ENCODE measurements around the gene ADARB2.

Gene ADARB2

DNA sequence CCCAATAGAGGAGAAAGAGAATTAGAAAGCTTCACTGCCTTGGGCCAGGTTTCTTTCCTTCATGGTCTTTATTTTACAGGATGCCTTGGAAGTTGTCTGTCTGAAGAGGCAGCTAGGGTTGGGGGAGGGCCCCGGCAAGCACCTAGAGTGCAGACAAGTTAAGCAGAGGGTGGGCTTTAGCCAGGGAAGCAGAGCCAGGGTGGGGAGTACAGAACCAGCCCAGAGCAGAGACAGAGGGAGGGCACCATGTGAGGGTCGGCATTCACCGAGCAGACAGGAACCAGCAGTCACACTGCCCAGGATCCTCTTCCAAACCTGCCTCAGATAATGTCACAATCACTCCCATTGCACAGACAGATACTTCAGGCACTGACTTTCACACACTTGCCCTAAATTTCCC is 75.9 kb downstream of the ADARB2 start:
- no peak for DNase-seq

DNA sequence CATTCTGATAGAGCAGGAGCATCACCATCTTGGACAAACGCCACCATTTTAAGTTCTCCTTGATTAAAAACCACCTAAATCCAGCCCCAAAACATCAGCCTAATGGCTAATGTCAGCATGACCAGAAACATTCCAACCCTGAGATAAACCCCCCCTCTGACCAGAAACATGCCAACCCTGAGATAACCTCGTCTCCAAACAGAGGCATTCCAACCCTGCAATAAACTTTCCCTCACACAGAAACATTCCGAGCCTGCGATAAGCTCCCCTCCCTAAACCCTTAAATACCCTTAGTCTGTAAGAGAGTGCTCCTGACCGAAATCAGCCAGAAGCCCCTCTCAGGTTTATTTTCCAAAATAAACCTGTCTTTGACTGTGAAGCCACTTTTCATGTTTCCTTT is 76.5 kb downstream of the ADARB2 start:
- no peak for DNase-seq

DNA sequence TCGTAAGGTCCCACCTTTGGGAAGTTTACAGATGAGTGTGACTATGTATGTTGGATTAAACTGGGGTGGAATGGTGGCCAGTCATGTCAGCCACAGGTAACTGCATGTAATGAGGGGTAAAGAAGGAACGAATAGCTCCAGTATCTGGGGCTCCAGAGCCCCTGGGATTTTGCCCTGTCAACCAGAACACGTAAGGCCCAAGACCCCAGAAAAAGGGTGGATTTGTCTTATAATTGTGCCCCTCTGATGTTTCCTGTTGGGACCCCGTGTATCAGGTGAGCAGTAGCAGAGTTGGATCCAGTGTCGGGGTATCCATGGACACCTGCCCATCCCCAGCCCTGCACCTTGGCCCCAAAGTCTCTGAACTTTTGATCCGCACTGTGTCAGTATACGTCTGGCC is 76.9 kb downstream of the ADARB2 start:
- no peak for DNase-seq

DNA sequence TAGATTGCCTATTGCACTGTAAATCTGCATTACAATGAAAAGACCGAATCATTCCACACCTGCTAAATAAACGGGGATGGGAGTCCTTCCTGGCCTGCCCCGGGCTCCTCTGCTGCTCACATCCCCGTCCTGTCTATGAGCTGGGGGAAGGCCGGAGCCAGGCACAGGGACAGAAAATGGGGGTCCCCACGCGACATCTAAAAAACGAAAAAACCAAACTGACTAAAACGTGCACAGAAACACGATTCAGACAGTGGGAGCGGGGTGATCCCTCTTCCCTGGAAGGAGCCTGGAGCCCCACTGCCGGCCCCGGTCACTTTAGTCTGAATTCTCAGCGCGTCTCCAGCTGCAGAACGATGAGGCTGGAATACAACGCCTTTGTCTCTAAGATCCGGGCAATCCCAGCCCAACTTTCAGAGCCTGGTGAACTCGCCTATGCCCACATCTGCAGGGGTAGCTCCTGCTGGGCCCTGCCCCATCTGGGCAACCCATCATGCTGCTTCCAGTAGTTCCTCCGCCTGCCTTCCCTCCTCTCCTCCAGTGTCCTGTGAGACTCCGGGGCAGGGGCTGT is 78.0 kb downstream of the ADARB2 start:
- no peak for DNase-seq

DNA sequence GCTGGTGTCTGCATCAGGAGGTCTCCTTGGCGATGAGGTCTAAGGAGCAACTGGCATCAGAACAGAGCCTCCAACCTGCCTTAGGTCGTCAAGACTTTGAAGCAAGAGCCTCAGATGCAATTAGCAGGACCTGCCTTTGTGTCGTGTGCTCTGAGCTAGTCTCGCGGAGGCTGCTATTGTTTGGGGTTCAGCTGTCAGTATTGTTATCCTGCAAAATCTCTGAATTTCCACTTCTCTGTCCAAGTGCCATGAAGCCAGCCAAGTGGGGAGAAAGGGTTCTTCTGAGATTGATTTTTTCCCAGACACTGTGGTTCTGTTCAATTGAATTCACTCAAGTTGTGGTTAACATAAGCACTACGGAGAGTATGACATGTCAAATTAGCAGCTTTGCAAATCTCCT is 78.7 kb downstream of the ADARB2 start:
- DNase-seq: no peak

DNA sequence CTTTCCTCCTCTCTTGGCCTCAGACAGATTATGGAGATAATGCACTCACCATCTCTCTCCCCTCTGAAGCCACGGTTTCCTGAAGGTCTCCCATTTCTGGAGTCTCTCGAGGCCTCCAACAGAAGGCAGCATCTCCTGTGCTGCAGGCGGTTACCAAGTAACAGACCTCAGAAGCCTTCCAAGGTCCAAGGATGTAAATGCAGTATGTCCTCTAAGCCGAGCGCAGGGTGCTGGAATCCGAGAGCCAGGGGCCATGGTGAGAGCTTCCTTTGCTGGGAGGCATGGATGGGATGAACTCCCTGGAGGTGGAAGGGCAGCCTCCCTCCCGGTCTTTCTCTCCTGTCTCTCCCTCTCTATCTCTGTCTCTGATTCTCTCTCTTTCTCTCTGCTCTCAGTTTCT is 79.8 kb downstream of the ADARB2 start:
- no peak for DNase-seq

DNA sequence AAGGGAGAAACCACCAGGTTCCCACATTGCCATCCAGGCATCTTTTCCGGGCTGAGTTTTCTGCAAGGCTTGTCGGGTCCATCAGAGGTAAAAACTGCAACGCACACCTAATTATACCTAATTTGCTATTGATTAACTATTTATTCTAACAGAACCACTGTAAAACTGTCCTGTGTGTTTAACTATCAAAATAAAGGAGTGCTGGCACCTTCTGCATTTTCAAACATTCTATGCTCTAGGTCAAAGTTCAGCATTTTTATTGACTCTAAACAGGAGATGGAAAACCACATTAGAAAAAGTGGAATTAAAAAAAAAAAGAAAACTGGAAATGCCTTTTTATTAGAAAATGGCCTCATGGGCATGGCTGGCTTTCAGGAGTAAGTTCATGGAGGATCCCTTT is 82.0 kb downstream of the ADARB2 start:
- no peak for DNase-seq

DNA sequence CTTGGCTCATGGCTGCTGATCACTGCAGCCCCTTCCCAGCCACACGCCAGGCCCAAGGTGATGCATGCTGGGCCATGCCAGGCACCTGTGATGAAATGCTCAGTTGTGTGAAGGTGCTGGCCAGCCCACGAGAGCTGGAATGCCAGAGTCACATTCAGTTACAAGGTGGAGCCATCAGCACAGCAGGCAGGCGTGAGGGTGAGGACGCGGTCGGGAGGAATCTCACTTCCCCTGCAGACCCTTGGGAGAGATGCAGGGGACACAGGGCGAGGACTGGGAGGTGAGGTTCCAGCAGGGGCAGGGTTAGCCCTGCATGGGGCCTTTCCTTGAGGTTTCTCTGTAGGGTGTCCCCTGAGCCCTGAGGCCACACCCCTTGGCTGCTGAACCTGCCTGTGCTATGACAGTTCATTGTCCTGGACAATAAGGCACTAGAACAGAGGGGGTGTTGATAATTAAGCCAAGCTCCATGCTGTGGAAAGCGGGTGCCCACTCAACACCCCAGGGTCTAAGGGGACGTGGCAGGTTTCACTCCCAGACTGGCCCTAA is 82.4 kb downstream of the ADARB2 start:
- no peak for DNase-seq

DNA sequence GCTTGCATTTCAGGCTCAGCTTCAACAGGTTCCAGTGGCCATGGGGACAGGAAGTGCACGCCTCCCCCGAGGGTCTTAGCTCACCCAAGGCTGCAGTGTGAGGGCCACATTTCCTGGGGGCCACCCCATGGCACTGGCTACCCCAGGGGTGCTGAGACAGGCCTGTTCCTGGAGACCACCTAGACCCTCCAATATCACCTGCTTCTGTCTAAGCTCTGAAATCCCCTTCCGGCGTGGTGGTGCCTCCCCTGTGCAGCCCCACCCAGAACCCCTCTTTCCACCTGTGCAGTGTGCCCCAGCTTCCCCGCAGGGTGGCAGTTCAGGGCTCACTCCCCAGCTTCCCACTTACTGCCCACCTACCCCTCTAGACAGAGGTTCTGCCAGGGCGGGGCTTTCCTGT is 83.1 kb downstream of the ADARB2 start:
- no peak for DNase-seq

DNA sequence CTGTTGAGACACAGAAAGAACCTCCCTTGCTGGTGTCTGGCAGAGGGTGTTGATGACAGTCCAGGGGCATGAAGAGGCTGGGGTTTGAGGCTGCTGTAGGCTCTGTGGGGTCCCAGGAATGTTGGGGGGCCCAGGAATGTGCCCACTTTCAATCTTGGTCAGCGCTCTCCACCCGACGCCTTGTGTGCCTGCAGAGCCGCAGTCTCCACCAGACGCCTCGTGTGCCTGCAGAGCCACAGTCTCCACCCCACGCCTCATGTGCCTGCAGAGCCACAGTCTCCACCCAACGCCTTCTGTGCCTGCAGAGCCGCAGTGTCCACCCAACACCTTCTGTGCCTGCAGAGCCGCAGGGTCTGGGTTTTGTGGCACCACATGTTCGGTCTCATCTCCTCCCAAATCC is 84.0 kb downstream of the ADARB2 start:
- DNase-seq: no peak

DNA sequence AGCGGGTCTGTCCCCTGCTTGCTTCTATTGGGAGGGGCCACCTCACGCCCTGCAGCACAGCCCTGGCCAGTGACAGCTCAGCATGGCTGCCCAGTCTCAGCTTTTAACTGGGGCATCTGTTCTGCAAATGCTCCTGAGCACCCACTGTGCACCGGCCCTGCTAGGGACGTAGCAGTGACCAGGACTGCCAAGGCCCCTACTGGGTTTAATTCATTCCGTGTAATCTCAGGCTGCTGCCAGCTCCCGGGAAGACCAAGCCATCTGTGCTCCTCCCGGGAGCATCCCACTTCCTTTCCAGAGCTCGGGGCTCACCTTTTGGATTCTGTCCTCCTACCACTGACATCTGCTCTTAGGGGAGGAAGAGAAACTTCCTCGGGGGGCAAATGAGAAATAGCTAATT is 85.2 kb downstream of the ADARB2 start:
- peak in 1 of 2 experiments; percentile 35 for DNase-seq

DNA sequence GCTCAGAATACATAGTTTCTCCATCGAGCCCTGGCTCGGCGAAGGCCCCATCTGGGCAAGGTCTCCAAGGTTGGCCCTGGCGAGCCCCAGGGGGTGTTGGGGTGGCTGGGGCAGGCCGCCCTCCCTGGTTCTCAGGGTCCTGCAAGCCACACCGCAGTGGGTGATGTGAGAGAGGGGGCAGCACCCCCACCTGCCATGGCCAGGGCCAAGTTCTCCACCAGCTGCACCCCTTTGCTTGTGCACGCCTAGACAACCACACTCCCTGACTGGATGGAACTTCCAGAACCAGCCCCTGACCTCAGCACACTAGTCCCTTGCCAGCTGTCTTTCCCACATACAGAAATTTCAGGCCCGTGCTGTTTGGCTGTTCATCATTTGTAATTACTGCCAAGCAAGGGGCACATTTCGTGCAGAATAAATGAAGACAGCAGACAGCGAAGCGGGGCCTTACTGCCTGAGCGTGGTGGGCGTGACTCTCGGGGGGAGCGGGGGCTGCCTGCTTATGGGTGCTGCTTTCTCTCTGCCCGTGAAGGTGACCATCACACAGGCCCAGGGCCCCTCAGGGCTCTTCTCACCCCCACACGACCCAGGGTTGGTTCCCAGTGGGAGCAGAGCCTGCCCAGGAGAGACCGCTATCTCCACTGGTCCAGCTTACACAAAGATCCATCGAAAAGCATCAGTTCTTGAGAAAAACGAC is 85.9 kb downstream of the ADARB2 start:
- no peak for DNase-seq

DNA sequence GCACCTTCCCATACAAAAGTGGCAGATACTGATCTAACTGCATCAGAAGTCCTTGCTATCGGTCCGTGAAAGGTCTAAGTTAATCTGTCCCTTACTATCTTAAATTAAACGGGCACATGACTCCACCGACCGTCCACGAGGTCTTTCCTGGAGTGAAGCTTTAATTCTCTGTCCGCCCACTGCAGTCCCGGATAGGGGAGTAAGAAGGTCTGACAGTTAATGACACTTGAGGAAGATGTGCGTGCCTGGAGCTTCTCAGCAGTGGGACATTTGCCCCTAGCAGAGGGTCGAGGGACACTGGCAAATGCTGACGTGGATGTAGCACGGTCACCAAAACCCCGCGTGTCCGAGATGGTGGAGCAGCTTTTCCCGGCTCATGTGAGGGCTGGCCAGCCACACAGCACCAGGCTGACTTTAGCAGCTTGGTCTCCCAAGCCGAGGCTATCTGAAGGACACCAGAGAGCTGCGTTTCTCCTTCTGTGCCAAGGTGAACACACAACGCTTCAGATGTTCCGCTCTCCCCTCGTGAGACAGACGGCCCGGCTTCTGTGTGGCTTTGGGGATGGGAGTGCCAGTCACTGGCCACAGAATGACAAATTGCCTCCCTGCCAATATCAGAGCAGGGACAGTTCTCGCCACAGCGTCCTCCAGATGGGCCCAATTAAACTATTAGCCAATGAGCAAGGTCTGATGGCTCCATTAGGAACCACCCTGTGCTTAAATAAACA is 86.6 kb downstream of the ADARB2 start:
- peak in 1 of 2 experiments; percentile 3 for DNase-seq

DNA sequence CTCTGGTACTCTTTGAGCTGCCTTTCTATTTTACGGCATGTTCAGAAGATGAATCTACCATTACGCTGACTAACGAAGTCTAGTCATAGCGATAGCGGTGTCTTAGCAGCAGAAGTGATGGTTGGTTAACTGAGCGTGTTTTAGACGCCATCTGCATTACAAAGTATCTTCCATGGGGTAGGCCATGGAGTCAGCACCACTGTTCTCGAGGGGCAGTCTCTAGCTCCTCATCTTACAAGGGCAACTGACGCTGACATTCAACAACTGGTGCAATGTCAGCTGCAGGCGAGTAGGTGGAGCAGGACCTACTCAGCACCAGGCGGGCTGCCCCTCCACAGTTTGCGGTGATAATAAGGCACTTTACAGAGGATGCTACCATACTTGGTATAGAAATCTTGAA is 88.7 kb downstream of the ADARB2 start:
- DNase-seq: no peak

DNA sequence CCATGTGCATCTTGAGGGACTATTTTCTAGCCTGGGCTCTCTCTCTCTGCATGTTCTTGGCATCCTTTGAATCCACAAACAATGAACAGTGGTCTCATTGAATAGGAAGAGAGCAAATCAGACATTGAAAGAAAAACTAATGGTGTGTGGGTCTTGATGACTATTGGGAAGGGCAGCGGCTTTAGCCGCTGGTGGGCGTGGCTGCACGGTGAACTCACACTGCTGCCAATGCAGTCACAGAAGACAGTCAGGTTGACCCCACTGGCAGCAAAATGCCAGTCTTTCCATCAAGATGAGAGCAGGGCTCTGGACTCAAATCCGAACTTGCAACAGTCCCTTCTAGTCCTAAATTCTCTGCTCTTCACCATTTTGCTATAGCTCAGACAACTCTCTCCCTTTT is 91.0 kb downstream of the ADARB2 start:
- no peak for DNase-seq

DNA sequence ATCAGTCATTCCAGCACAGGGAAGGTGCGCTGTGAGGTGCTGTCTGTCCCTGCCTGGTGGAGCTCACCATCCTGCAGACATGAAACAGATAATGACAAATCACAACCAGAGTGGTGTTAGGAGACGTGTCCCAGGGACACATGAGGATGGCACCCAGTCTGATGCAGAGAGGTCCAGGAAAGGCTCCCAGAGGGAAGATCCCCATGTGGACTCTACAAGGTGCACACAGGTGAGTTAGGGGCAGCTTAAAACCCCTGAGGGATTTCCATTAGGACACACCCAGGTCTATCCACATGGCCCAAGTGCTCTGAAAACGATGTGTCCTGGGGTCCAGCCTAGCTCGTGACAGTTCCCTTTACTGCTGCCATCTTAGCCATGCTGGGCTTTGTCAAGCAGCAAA is 91.4 kb downstream of the ADARB2 start:
- DNase-seq: no peak

DNA sequence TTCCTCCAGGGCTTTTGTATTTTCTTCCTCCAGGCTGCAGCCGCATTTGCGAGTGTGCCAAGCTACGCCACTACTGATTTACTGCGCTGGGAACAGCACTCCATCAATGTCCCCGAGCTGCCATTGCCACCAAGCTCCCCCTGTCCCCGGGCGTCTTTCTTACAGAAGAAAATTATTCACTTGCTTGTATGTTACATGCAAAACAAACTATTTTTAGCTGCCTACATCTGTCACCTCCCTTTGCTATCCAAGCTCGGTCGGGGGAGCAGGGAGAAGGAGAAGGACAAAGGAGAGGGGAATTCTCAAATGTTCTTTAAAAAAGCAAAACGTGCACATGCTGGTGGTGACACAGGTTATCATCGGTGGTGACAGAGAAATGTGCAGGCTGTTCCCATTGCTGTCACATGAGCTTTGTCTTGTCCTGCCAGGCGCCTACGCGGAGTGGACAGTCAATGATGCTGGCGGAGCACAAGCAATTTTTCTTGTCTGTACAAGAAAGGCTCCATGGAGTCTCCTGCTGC is 93.1 kb downstream of the ADARB2 start:
- no peak for DNase-seq

DNA sequence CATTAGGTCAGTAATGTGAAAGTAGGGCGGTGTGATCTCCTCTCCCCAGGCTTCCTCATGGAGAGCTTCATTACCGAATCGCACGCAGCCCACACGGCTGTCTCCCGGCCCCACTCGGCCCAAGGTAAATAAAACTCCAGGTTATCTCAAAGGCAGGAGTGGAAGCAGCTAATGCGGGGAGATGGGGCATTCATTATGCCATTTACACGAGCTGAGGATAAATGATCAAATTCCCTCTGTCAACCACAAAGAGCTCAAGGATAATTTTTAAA is 93.5 kb downstream of the ADARB2 start:
- DNase-seq: no peak

DNA sequence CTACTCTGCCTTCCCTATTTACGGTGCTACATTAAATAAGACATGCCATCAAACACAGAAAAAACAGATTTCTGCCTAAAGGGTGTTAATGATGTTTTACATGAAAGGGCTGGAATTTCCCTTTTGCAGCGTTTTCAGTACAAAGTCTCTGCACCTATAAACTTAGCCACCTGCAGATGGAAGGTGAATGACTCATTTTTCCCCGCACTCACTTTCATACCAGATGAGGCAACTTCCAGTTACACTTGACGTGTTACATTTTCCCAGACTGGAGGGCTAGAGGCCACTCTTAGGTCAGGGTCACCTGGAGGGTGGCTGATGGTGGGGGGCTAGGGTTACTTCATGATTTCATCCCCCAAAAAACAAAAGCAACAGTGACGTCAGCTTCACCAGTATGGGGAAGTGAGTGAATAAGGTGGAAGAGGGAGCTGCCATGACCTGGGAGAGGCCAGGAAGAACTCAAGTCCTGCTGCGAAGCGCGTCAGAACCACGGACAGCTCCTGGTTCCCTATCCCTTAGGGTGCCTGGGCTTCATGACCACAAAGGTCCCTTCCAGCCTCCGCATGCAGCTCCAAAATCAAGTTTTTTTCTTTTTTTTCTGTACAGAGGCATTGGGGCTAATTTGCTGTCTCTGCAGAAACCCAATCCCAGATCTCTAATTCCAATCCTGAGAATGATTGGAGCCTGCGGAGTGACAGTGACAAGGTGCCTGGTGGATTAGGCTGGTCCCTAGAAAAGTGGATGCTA is 94.0 kb downstream of the ADARB2 start:
- DNase-seq: no peak

DNA sequence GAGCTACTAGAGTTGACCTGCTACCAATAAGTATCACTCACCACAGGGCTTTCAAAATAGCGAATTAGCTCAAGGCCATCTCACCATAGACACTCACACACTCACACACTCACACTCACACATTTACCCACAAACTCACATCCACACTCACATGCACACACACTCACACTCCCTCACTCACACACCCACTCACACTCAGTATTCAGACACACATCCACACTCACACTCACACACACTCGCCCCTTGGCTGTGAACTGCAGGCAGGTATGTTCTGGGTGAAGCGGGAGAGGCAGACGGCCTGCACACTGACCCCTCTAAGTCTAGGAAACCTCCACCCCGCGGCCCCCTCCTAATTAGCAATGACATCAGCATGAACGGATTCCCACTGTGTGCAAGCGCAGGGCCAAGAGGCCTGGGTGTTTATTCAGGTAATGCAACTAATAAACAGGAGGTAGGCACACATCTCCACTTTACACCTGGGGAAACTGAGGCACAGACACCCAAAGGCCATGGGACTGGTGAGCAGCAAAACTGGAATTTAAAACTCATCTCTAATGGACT is 94.6 kb downstream of the ADARB2 start:
- DNase-seq: no peak

DNA sequence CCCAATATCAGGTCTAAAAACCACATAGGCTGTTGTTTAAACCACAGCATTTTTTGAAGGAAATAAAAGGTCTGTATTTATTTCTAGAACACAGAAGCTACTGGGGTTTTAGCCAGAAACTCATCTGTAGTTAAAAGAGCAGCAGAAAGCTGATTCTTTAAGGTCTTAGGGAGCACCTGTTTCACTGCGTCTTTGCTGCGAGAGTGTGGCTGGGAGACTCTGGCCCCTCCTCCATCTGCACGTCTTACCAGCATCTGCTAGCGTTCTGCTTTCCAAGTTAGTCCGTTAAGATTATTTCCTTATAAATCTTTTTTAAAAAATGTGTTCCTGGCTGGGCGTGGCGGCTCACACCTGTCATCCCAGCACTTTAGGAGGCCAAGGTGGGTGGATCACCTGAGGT is 95.9 kb downstream of the ADARB2 start:
- DNase-seq: no peak

DNA sequence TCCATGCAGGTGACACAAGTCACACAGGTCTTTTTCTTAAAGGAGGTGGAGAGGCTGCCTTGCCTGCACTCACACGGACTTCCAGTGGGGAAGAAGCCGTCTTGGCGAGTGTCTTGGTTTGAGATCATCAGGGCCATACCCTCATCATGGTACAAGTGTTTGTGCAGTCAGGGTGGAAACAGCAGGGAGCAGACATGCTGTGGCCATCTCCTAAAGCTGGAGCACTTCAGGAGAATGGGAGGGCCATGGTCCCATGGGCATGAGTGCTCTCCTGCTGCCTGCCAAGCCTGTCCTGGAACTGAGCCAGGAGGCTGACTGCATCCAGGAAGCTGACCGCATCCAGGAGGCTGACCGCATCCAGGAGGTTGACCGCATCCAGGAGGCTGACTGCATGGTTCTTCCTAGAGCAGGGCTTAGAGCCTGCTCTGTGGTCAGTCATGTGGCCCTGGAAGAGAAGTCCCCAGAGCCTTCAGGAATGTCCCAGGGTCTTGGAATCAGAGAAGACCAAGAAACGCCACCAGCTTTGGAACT is 98.4 kb downstream of the ADARB2 start:
- no peak for DNase-seq

DNA sequence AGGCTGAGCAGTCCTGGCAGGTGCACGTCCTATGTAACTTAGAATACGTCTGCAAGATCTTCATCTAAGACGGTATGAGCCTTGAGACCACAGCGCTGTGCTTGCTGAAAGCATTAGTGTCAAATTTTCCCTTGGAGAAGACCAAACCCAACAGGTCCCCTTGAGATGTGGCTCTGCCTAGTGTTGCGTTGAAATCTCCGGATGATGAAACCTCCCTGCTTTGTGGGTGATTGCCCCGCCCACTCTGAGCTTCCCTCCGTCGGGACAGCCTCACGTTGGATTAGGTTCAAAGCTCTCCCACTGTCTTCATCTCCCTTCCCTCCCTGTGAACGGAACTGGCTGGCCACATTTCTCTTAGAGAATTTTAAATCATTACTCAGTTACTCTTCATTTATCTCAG is 102.0 kb downstream of the ADARB2 start:
- no peak for DNase-seq
